ENCODE measurements around the gene OSBPL7.

OSBPL7 gene

GRCh38 chr17:47789611-47790561, 31.7 kb downstream of the OSBPL7 start:
- Histone ChIP-seq H3K4me1 (no peaks in the 10 kb centered on the region), H3K9me3 (ENCODE audit: control insufficient read depth, low read length) (no peaks in the 10 kb centered on the region), H3K36me3 (ENCODE audit: control insufficient read depth, insufficient read depth, low read length) (no peaks in the 10 kb centered on the region), H3K79me2 (no peaks in the 10 kb centered on the region), H2AFZ (peak overlapping the region; percentile 80), H3K27me3 (ENCODE audit: control insufficient read depth, insufficient read depth, low read length) (no peaks in the 10 kb centered on the region), H3K9ac (no peak overlapping the region), H3K4me3 (ENCODE audit: low read depth, low read length) (no peak overlapping the region), H3K27ac (no peak overlapping the region), H3K4me2 (ENCODE audit: low read length) (peak overlapping the region; percentile 30)
- peak; percentile 43 for TF ChIP-seq CTCF (IDR thresholded peaks at IDR 0.05)

GRCh38 chr17:47785538-47786123, 36.0 kb downstream of the OSBPL7 start:
- Histone ChIP-seq H3K27ac (no peak overlapping the region), H3K9ac (no peak overlapping the region), H3K27me3 (ENCODE audit: control insufficient read depth, insufficient read depth, low read length) (no peaks in the 10 kb centered on the region), H3K4me1 (no peaks in the 10 kb centered on the region), H3K4me3 (ENCODE audit: low read depth, low read length) (no peak overlapping the region), H2AFZ (no peak overlapping the region), H3K36me3 (ENCODE audit: control insufficient read depth, insufficient read depth, low read length) (no peaks in the 10 kb centered on the region), H3K9me3 (ENCODE audit: control insufficient read depth, low read length) (no peaks in the 10 kb centered on the region), H3K79me2 (no peaks in the 10 kb centered on the region), H3K4me2 (ENCODE audit: low read length) (no peak overlapping the region)
- no peak for TF ChIP-seq CTCF (IDR thresholded peaks at IDR 0.05)

GRCh38 chr17:47781397-47781796, 40.2 kb downstream of the OSBPL7 start:
- Histone ChIP-seq H3K27me3 (ENCODE audit: control insufficient read depth, insufficient read depth, low read length) (no peaks in the 10 kb centered on the region), H3K9me3 (ENCODE audit: control insufficient read depth, low read length) (no peaks in the 10 kb centered on the region), H3K4me2 (ENCODE audit: low read length) (no peak overlapping the region), H3K9ac (no peak overlapping the region), H3K4me1 (no peaks in the 10 kb centered on the region), H3K79me2 (no peaks in the 10 kb centered on the region), H3K4me3 (ENCODE audit: low read depth, low read length) (no peak overlapping the region), H3K36me3 (ENCODE audit: control insufficient read depth, insufficient read depth, low read length) (no peaks in the 10 kb centered on the region), H3K27ac (no peak overlapping the region), H2AFZ (no peak overlapping the region)
- TF ChIP-seq CTCF (IDR thresholded peaks at IDR 0.05): no peak

- Histone ChIP-seq H2AFZ (no peak overlapping the region), H3K27me3 (ENCODE audit: control insufficient read depth, insufficient read depth, low read length) (peaks cover 3% of the 10 kb centered on the region), H3K4me2 (ENCODE audit: low read length) (no peak overlapping the region), H3K9ac (no peak overlapping the region), H3K79me2 (no peaks in the 10 kb centered on the region), H3K4me3 (ENCODE audit: low read depth, low read length) (no peak overlapping the region), H3K4me1 (no peaks in the 10 kb centered on the region), H3K36me3 (ENCODE audit: control insufficient read depth, insufficient read depth, low read length) (no peaks in the 10 kb centered on the region), H3K27ac (no peak overlapping the region), H3K9me3 (ENCODE audit: control insufficient read depth, low read length) (no peaks in the 10 kb centered on the region)
- no peak for TF ChIP-seq CTCF (IDR thresholded peaks at IDR 0.05)
Measured at GRCh38 chr17:47778184-47778635, 43.4 kb downstream of the OSBPL7 start.
